Measurements from ENCODE around the gene HELZ2. TPM values are rescaled to one million over a fixed set of nuclear protein-coding genes. Genes with fewer than 3 reads are reported as not detected.

Gene HELZ2
- total RNA-seq, 1 experiment from 2014 or later, result 18.1 TPM

DNA sequence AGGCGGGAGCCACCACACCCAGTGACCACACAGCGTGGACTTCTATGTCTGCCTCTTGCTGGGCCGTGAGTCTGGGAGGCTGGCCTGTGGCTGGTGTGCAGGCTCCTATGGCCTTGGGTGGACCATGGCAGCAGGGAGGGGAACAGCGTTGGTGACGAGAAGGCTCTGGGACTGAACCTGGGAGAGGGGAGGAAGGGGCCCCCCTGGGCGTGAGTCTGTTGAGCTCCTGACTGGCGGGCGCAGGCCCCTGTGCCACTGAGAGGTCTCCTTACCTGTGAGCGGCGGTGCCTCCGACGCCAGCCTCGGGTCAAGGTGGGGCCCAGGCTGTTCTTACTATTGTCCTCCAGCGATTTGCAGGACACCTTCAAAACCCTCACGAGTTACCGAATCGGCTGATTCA, 12.8 kb upstream of the HELZ2 start:
- no peaks in the 10 kb centered on the region for H3K4me1 Mint-ChIP-seq (ENCODE audit: insufficient read depth, unreplicated experiment)
- TF ChIP-seq, protein P1, sequence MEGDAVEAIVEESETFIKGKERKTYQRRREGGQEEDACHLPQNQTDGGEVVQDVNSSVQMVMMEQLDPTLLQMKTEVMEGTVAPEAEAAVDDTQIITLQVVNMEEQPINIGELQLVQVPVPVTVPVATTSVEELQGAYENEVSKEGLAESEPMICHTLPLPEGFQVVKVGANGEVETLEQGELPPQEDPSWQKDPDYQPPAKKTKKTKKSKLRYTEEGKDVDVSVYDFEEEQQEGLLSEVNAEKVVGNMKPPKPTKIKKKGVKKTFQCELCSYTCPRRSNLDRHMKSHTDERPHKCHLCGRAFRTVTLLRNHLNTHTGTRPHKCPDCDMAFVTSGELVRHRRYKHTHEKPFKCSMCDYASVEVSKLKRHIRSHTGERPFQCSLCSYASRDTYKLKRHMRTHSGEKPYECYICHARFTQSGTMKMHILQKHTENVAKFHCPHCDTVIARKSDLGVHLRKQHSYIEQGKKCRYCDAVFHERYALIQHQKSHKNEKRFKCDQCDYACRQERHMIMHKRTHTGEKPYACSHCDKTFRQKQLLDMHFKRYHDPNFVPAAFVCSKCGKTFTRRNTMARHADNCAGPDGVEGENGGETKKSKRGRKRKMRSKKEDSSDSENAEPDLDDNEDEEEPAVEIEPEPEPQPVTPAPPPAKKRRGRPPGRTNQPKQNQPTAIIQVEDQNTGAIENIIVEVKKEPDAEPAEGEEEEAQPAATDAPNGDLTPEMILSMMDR (IDR thresholded peaks at IDR 0.05; ENCODE audit: unreplicated experiment), result no peak
- H3K36me3 Mint-ChIP-seq (ENCODE audit: insufficient read depth, unreplicated experiment), result peaks cover 15% of the 10 kb centered on the region
- no peaks in the 10 kb centered on the region for H3K9me3 Mint-ChIP-seq (ENCODE audit: unreplicated experiment)
- BruUV-seq (replicated peaks), result no TSS peak
- H3K27ac Mint-ChIP-seq (ENCODE audit: low read depth, unreplicated experiment), result no peak overlapping the region
- CTCF ChIA-PET, result no interaction called here
- DNase-seq (ENCODE audit: unreplicated experiment), result no peak
- POLR2A ChIA-PET, result interaction anchor here (0.6 kb wide), 1 partner anchor 10 kb away, joined by 4 read pairs; no protein-coding TSS in a partner anchor
- intact Hi-C loops (cut with micrococcal nuclease), result no loop called here
- no peak overlapping the region for H3K4me3 Mint-ChIP-seq (ENCODE audit: unreplicated experiment)
- H3K27me3 Mint-ChIP-seq (ENCODE audit: insufficient read depth, unreplicated experiment), result no peaks in the 10 kb centered on the region

DNA sequence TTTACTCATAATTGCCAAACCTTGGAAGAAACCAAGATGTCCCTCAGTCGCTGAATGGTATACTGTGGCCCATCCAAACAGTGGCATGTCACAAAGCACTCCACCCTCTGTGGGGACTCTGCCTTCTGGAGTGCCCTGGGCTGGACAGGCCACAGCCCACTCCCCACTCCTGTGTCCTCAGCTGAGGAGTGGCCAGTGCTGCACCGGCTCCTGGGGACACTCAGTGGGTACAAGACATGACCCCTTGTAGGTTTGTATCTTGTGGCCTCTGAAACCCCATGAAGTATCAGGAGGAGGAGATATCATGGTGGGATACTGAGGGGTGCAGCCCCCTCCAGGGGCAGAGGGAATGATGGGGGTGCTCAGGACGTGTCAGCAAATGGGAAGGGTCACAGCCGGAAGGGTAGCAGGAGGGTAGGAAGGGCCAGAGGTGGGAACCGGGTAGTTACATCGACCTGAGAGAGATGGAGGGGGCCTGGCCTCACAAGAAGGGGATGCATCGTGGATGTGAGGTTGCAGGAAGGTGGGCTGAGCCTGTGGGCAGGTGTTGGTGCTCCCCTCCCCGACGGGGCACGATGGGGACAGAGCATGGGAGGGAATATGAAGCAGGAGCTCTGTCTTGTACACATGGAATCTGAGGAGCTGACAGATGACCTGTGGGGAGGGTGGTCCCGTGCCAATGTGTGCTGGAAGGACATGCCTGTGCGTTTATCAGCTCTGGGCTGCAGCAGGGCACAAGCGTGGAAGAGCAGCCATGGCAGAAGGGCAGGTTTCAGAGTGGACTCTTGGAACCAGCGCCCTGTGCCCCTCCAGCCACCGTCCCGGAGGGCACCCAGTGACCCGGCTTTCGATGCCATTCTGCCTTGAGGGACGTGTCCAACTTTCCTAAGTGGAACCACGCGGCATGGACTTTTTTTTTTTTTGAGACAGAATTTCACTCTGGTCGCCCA, 11.9 kb upstream of the HELZ2 start:
- Mint-ChIP-seq H3K4me3 (ENCODE audit: unreplicated experiment) (no peak overlapping the region), H3K27me3 (ENCODE audit: insufficient read depth, unreplicated experiment) (no peaks in the 10 kb centered on the region)

GRCh38 chr20:63582382-63583063, 8.5 kb upstream of the HELZ2 start:
- Mint-ChIP-seq H3K27ac (ENCODE audit: low read depth, unreplicated experiment) (no peak overlapping the region), H3K4me3 (ENCODE audit: unreplicated experiment) (no peak overlapping the region), H3K36me3 (ENCODE audit: insufficient read depth, unreplicated experiment) (no peaks in the 10 kb centered on the region), H3K4me1 (ENCODE audit: insufficient read depth, unreplicated experiment) (no peaks in the 10 kb centered on the region), H3K27me3 (ENCODE audit: insufficient read depth, unreplicated experiment) (no peaks in the 10 kb centered on the region), H3K9me3 (ENCODE audit: unreplicated experiment) (no peaks in the 10 kb centered on the region)
- ChIA-PET CTCF (interaction anchor here (0.6 to 1.9 kb wide), 7 partner anchors 37 to 333 kb away, joined by 3 to 9 read pairs (median 3); no protein-coding TSS in a partner anchor), POLR2A (interaction anchor here (0.6 to 2.6 kb wide), 3 partner anchors 45 to 373 kb away, joined by 3 to 8 read pairs (median 4); partner anchors contain the start of genes PTK6 and UCKL1)
- BruUV-seq (replicated peaks), result no TSS peak
- no peak for DNase-seq (ENCODE audit: unreplicated experiment)
- TF ChIP-seq, protein P1 (IDR thresholded peaks at IDR 0.05; ENCODE audit: unreplicated experiment), result no peak
- intact Hi-C loops (cut with micrococcal nuclease), result no loop called here

More for the DNA sequence above, 11.9 kb upstream of the HELZ2 start:
- intact Hi-C loops (cut with micrococcal nuclease), result no loop called here
- POLR2A ChIA-PET, result interaction anchor here (0.6 kb wide), 1 partner anchor 10 kb away, joined by 4 read pairs; no protein-coding TSS in a partner anchor
- BruUV-seq (replicated peaks), result no TSS peak
- H3K4me1 Mint-ChIP-seq (ENCODE audit: insufficient read depth, unreplicated experiment), result no peaks in the 10 kb centered on the region
- no peak for DNase-seq (ENCODE audit: unreplicated experiment)
- no peaks in the 10 kb centered on the region for H3K9me3 Mint-ChIP-seq (ENCODE audit: unreplicated experiment)
- CTCF ChIA-PET, result interaction anchor here (0.7 kb wide), 1 partner anchor 18 kb away, joined by 3 read pairs; no protein-coding TSS in a partner anchor
- TF ChIP-seq, protein P1 (IDR thresholded peaks at IDR 0.05; ENCODE audit: unreplicated experiment), result no peak
- peaks cover 11% of the 10 kb centered on the region for H3K36me3 Mint-ChIP-seq (ENCODE audit: insufficient read depth, unreplicated experiment)
- H3K27ac Mint-ChIP-seq (ENCODE audit: low read depth, unreplicated experiment), result no peak overlapping the region
